ENCODE data around the gene EZR. TPM values are rescaled to one million over a fixed set of nuclear protein-coding genes. Genes with fewer than 3 reads are reported as not detected.
A peak's percentile ranks its signal among the peaks of the same experiment; 100 is the strongest.

The EZR gene
- total and polyA plus RNA-seq, 2 of the 13 experiments (the other 11 are each of a cell fraction or from before 2014, with no cell fraction given) = 34.7 to 60.3 TPM

- no peak for TF ChIP-seq PRDM10 (CRISPR knock-in tag; IDR thresholded peaks at IDR 0.05; ENCODE audit: low read depth)
- no peak for TF ChIP-seq ZNF790 (CRISPR knock-in tag; IDR thresholded peaks at IDR 0.05; ENCODE audit: borderline replicate concordance)
- TF ChIP-seq LRRFIP1 (CRISPR knock-in tag; conservative IDR thresholded peaks at IDR 0.05) = no peak
- TF ChIP-seq ZNF260 (CRISPR knock-in tag; IDR thresholded peaks at IDR 0.05; ENCODE audit: borderline replicate concordance, low read depth) = no peak
- TF ChIP-seq REXO4 (CRISPR knock-in tag; IDR thresholded peaks at IDR 0.05; ENCODE audit: borderline replicate concordance) = no peak
- TF ChIP-seq ZNF672 (CRISPR knock-in tag; IDR thresholded peaks at IDR 0.05) = no peak
- no peak for TF ChIP-seq ISX (CRISPR knock-in tag; conservative IDR thresholded peaks at IDR 0.05)
- TF ChIP-seq U2AF2 (IDR thresholded peaks at IDR 0.05; ENCODE audit: low read depth, low read length) = no peak
- no peak for TF ChIP-seq ZNF24 (IDR thresholded peaks at IDR 0.05)
- no peak; the same call in 1 of the 2 replicates for TF ChIP-seq ZNF878 (CRISPR knock-in tag; IDR thresholded peaks at IDR 0.05)
- TF ChIP-seq RFXAP (CRISPR knock-in tag; IDR thresholded peaks at IDR 0.05; ENCODE audit: borderline replicate concordance) = no peak
- no peak for TF ChIP-seq MLLT10 (CRISPR knock-in tag; IDR thresholded peaks at IDR 0.05)
- no peak; the same call in 1 of the 2 replicates for TF ChIP-seq ZNF780A (CRISPR knock-in tag; IDR thresholded peaks at IDR 0.05)
- TF ChIP-seq HNRNPUL1 (IDR thresholded peaks at IDR 0.05; ENCODE audit: low read depth, low read length) = no peak
- peak; percentile 59 for TF ChIP-seq KDM2A (CRISPR knock-in tag; IDR thresholded peaks at IDR 0.05; ENCODE audit: borderline replicate concordance, low read depth)
- TF ChIP-seq NFYC (CRISPR knock-in tag; IDR thresholded peaks at IDR 0.05) = no peak
- no peak for TF ChIP-seq ATAD3A (CRISPR knock-in tag; IDR thresholded peaks at IDR 0.05)
- no peak for TF ChIP-seq PRPF4 (IDR thresholded peaks at IDR 0.05; ENCODE audit: low read depth, low read length, poor library complexity, severe bottlenecking)
Measured at GRCh38 chr6:158817728-158818580, 1.2 kb downstream of the EZR start (continued).
